Esophagus squamous epithelium (tissue), 4 donors: ENCODE results near the gene SOX8.

ENCODE experiments used
- CTCF ChIP-seq, 6 experiments: fragments of 450-650 bp in 4 of 6; fragments of 200-600 bp in 2 of 6; sonication (generic) in 2 of 6; IDR thresholded peaks; one replicate each; pipeline ENCODE4 v1.5.1; 2016 to 2019; ENCODE audit warnings: antibody characterized with exemption in 6 of 6, mild to moderate bottlenecking in 4 of 6, moderate library complexity in 4 of 6
- POLR2A ChIP-seq, 4 donors: fragments of 450-650 bp; IDR thresholded peaks; one replicate each; pipeline ENCODE4 v1.6.1; 2017; ENCODE audit warnings: antibody characterized with exemption in 4 of 4, mild to moderate bottlenecking in 4 of 4, moderate library complexity in 3 of 4

- TF ChIP-seq CTCF (IDR thresholded peaks at IDR 0.05) (no peak), POLR2A (IDR thresholded peaks at IDR 0.05) (no peak)
Observed at GRCh38 chr16:974001-974601, 7.5 kb upstream of the SOX8 start.
